Activated CD4-positive, alpha-beta T cell treated with anti-CD3 and anti-CD28 coated beads, Interleukin-2, amount 50 U/mL, for 16 hours (primary cell): ENCODE measurements around the gene TLCD3A.
"Not testable (repeated sequence)": the region's sequence is repeated elsewhere in the genome, so short reads cannot be mapped to it uniquely, and the experiment has no call there.

ENCODE experiments used
- DNase-seq: peaks from one replicate; pipeline ENCODE4 v3.0.0-alpha.2; 2020

Gene TLCD3A

GRCh38 chr17:789931-790873 lies 57.8 kb downstream of the TLCD3A start:
- not testable (repeated sequence) for DNase-seq

GRCh38 chr17:790874-791247 lies 58.5 kb downstream of the TLCD3A start:
- DNase-seq = not testable (repeated sequence)

GRCh38 chr17:791829-792228 lies 59.4 kb downstream of the TLCD3A start:
- DNase-seq = no peak

- no peak for DNase-seq
Observed at GRCh38 chr17:792277-792676, 59.9 kb downstream of the TLCD3A start.
